K562 (cell line): Measurements from ENCODE around the gene PPP1R9A. TPM values are rescaled to one million over a fixed set of nuclear protein-coding genes. Genes with fewer than 3 reads are reported as not detected.

ENCODE experiments used
- ATAC-seq: fragments of 200-7000 bp; cut with Tn5 transposase; 3 replicates; pipeline ENCODE4 v1.9.1; 2020; ENCODE audit warnings: moderate library complexity
- BruUV-seq: library from RNA; stranded (reverse); fragments of 400-500 nt; replicated peaks from 2 replicates; lab custom pipeline; 2021; lab: Mats Ljungman, UMichigan
- CTCF ChIA-PET: fragments of 300-600 bp; formaldehyde crosslinking; extraction: SDS; loops from one replicate; lab custom pipeline; 2021; ENCODE audit warnings: low intra/inter-chr PET ratio; lab: Yijun Ruan, JAX
- POLR2A ChIA-PET: fragments of 300-600, 350-650 bp; sonication (Branson Sonifier 250); formaldehyde crosslinking; extraction: SDS; loops from one replicate; lab custom pipeline; 2021; ENCODE audit warnings: antibody characterized with exemption, inconsistent platforms; lab: Yijun Ruan, JAX
- DNase-seq, 4 experiments: peaks; one replicate each; pipeline versions ENCODE4 v3.0.0 to v3.0.0-alpha.2; 2011 to 2018; ENCODE audit warnings: low spot score in 3 of 4, mixed read lengths in 3 of 4; ENCODE audit errors: extremely low read depth in 1 of 4
- FAIRE-seq: peaks from 2 replicates; lab custom pipeline; 2011; peaks lifted over from hg19 to GRCh38; lab: Jason Lieb, UNC
- H2AFZ ChIP-seq: 2 replicates; pipeline ENCODE4 v1.6.0; 2011; ENCODE audit warnings: low read depth, low read length, control low read depth, inconsistent platforms
- H3K27ac ChIP-seq: fragments of 200-600 bp; 3 replicates; pipeline ENCODE4 v1.8.0; 2011; ENCODE audit warnings: low read depth, mild to moderate bottlenecking, control low read depth, inconsistent platforms, low read length, moderate library complexity, mixed read lengths; ENCODE audit errors: extremely low read depth
- H3K27me3 ChIP-seq, 2 experiments: fragments of 300-600 bp in 1 of 2; 2 replicates in 1 of 2; 3 replicates in 1 of 2; pipeline versions ENCODE4 v1.6.0 to v1.8.0; 2011; ENCODE audit warnings: inconsistent platforms in 2 of 2, low read length in 2 of 2, mild to moderate bottlenecking in 1 of 2, mixed read lengths in 1 of 2, moderate library complexity in 1 of 2; ENCODE audit not compliant: control insufficient read depth in 2 of 2, insufficient read depth in 2 of 2
- H3K36me3 ChIP-seq: fragments of 300-600 bp; 3 replicates; pipeline ENCODE4 v1.8.0; 2011; ENCODE audit warnings: mild to moderate bottlenecking, low read length, inconsistent platforms; ENCODE audit not compliant: control insufficient read depth, insufficient read depth
- H3K4me1 ChIP-seq, 2 experiments: fragments of 200-600 bp in 1 of 2; replicated peaks in 1 of 2; 2 replicates in 1 of 2; 3 replicates in 1 of 2; pipeline versions ENCODE4 v1.5.1 to v1.8.0; 2011; ENCODE audit warnings: inconsistent platforms in 2 of 2, low read length in 2 of 2, mild to moderate bottlenecking in 1 of 2, mixed read lengths in 1 of 2, moderate library complexity in 1 of 2; ENCODE audit not compliant: control insufficient read depth in 2 of 2, insufficient read depth in 2 of 2
- H3K4me2 ChIP-seq: 2 replicates; pipeline ENCODE4 v1.6.1; 2011; ENCODE audit warnings: low read length, control low read depth, inconsistent platforms, mixed read lengths; ENCODE audit not compliant: insufficient read depth
- H3K4me3 ChIP-seq: fragments of 200-600 bp; sonication (generic), shearing (Covaris generic); 2 replicates; pipeline ENCODE4 v1.5.1; 2016; ENCODE audit warnings: control low read depth, inconsistent platforms
- H3K79me2 ChIP-seq: fragments of 200-600 bp; 3 replicates; pipeline ENCODE4 v1.8.0; 2011; ENCODE audit warnings: low read length, inconsistent platforms; ENCODE audit not compliant: control insufficient read depth, insufficient read depth
- H3K9ac ChIP-seq, 2 experiments: 2 replicates each; pipeline versions ENCODE4 v1.6.0 to v1.6.1; 2011; ENCODE audit warnings: low read depth in 2 of 2, low read length in 2 of 2, control low read depth in 1 of 2, inconsistent platforms in 1 of 2, mild to moderate bottlenecking in 1 of 2, mixed read lengths in 1 of 2; ENCODE audit not compliant: insufficient read depth in 1 of 2
- H3K9me1 ChIP-seq: one replicate; pipeline ENCODE4 v1.6.0; 2011; ENCODE audit warnings: inconsistent platforms, mild to moderate bottlenecking, low read length, moderate library complexity; ENCODE audit not compliant: control insufficient read depth, insufficient read depth
- H3K9me3 ChIP-seq: replicated peaks from 2 replicates; pipeline ENCODE4 v1.5.1; 2011; ENCODE audit warnings: low read depth, low read length, inconsistent platforms; ENCODE audit not compliant: control insufficient read depth, insufficient read depth
- H4K20me1 ChIP-seq: replicated peaks from 2 replicates; pipeline ENCODE4 v1.6.1; 2011; ENCODE audit warnings: low read length, inconsistent platforms, mixed read lengths; ENCODE audit not compliant: control insufficient read depth, insufficient read depth
- CBX2 ChIP-seq: fragments of 200-600 bp; sonication (generic); IDR thresholded peaks from one replicate; pipeline ENCODE4 v1.6.1; 2012; ENCODE audit warnings: mild to moderate bottlenecking, low read length, inconsistent platforms; ENCODE audit not compliant: insufficient read depth, poor library complexity, severe bottlenecking
- CBX8 ChIP-seq: fragments of 200-600 bp; sonication (generic); IDR thresholded peaks from 2 replicates; pipeline ENCODE4 v1.6.1; 2012; ENCODE audit warnings: borderline replicate concordance, mixed run types, low read depth, mild to moderate bottlenecking, moderate library complexity, mixed read lengths, low read length, control low read depth, inconsistent platforms; ENCODE audit not compliant: poor library complexity, severe bottlenecking; ENCODE audit errors: extremely low read depth
- ELK3 ChIP-seq: fragments of 450-650 bp; formaldehyde crosslinking; IDR thresholded peaks from 2 replicates; pipeline ENCODE4 v1.4.0; 2020; ENCODE audit warnings: mild to moderate bottlenecking
- HDAC2 ChIP-seq: fragments of 450-650 bp; IDR thresholded peaks from 2 replicates; pipeline ENCODE4 v1.6.1; 2016; ENCODE audit warnings: mild to moderate bottlenecking
- HDAC3 ChIP-seq: fragments of 450-650 bp; IDR thresholded peaks from 2 replicates; pipeline ENCODE4 v1.6.1; 2018; ENCODE audit warnings: borderline replicate concordance, mild to moderate bottlenecking, moderate library complexity; ENCODE audit not compliant: partially characterized antibody
- HES1 ChIP-seq: fragments of 450-650 bp; IDR thresholded peaks from 2 replicates; pipeline ENCODE4 v1.6.1; 2016; ENCODE audit warnings: low read depth, mild to moderate bottlenecking, moderate library complexity
- MITF ChIP-seq: IDR thresholded peaks from 2 replicates; pipeline ENCODE4 v1.6.1; 2014; ENCODE audit warnings: antibody characterized with exemption
- MLX ChIP-seq, 2 experiments: fragments of 450-650 bp in 1 of 2; sonication (generic) in 1 of 2; formaldehyde crosslinking; conservative IDR thresholded peaks; 2 replicates each; pipeline versions ENCODE4 v1.4.0 to v1.8.1; 2020 to 2022; ENCODE audit warnings: mild to moderate bottlenecking in 1 of 2, missing genetic modification reagents in 1 of 2
- TCF3 ChIP-seq: sonication (generic); formaldehyde crosslinking; IDR thresholded peaks from 2 replicates; pipeline ENCODE4 v1.4.0; 2020; ENCODE audit warnings: mild to moderate bottlenecking, missing genetic modification reagents
- ZBTB26 ChIP-seq: fragments of 450-650 bp; formaldehyde crosslinking; IDR thresholded peaks from 2 replicates; pipeline ENCODE4 v1.4.0; 2022; ENCODE audit warnings: missing genetic modification characterization
- ZBTB9 ChIP-seq: fragments of 450-650 bp; formaldehyde crosslinking; IDR thresholded peaks from 2 replicates; pipeline ENCODE4 v1.4.0; 2020; ENCODE audit warnings: mild to moderate bottlenecking, moderate library complexity
- ZNF507 ChIP-seq: conservative IDR thresholded peaks from 2 replicates; pipeline ENCODE4 v1.6.1; 2017; ENCODE audit warnings: missing genetic modification characterization, missing compliant biosample characterization
- ZNF639 ChIP-seq, 2 experiments: fragments of 200-800 bp in 1 of 2; sonication (Bioruptor generic) in 1 of 2; sonication (generic) in 1 of 2; formaldehyde crosslinking in 1 of 2; IDR thresholded peaks in 1 of 2; conservative IDR thresholded peaks in 1 of 2; 2 replicates each; pipeline versions ENCODE4 v1.5.0 to v1.6.1; 2016 to 2020; ENCODE audit warnings: missing compliant biosample characterization in 1 of 2, missing genetic modification characterization in 1 of 2, missing genetic modification reagents in 1 of 2
- WGBS: fragments of 100-300 bp; shearing (Covaris generic); methylation state at CpG from one replicate; pipeline ENCODE4 v1.1.6; 2016; ENCODE audit warnings: low coverage, mixed read lengths; ENCODE audit not compliant: insufficient coverage; ENCODE audit errors: missing lambda C conversion rate; 5-methylcytosine and 5-hydroxymethylcytosine counted together
- in situ Hi-C: fragments of 300-500 bp; cut with MboI; formaldehyde crosslinking; loops from 4 replicates; pipeline ENCODE4 v1.15.0; 2018; ENCODE audit warnings: inconsistent platforms, mixed read lengths
- intact Hi-C: fragments of 100-400 bp; cut with micrococcal nuclease; formaldehyde crosslinking; loops from 2 replicates; pipeline ENCODE4 v1.14.2; 2022
- polyA plus RNA-seq, 8 experiments: library from polyadenylated mRNA; depleted of rRNA in 4 of 8; stranded (reverse) in 5 of 8; unstranded in 3 of 8; fragments of >200 nt; fragmentation: Nextera tagmentation in 2 of 8; fragmentation: Illumina TruSeq in 1 of 8; extraction: Ambion mirVana in 2 of 8; extraction: Trizol in 1 of 8; gene quantifications; 2 replicates each; pipeline versions ENCODE4 v1.2.1 to v1.2.3, GENCODE V29; 2011 to 2014; ENCODE audit warnings: inconsistent platforms in 1 of 8, missing spikeins in 1 of 8
- total RNA-seq, 7 experiments: library from RNA; depleted of rRNA in 6 of 7; stranded (reverse); fragments of >200 nt in 6 of 7; fragmentation: Illumina TruSeq in 2 of 7; extraction: Trizol in 2 of 7; gene quantifications; 2 replicates each; pipeline versions ENCODE4 v1.2.1 to v1.2.3, GENCODE V29; 2011 to 2021; ENCODE audit warnings: low replicate concordance in 1 of 7

The PPP1R9A gene
- total and polyA plus RNA-seq, 9 of the 15 experiments (the other 6 are each of a cell fraction or from before 2014, with no cell fraction given), result 0.24 TPM; not detected in 8

GRCh38 chr7:94921911-94922310, 14.5 kb downstream of the PPP1R9A start:
- H4K20me1 ChIP-seq, result no peaks in the 10 kb centered on the region
- no peak overlapping the region for H3K4me2 ChIP-seq
- no peak overlapping the region for H3K4me3 ChIP-seq
- no peak overlapping the region for H3K27ac ChIP-seq
- H3K4me1 ChIP-seq, result no peaks in the 10 kb centered on the region
- no peaks in the 10 kb centered on the region for H3K9me3 ChIP-seq
- no peaks in the 10 kb centered on the region for H3K9me1 ChIP-seq
- no peaks in the 10 kb centered on the region for H3K79me2 ChIP-seq
- H3K9ac ChIP-seq, result no peak overlapping the region
- ATAC-seq, result no peak
- in situ Hi-C loops, result no loop called here
- CTCF ChIA-PET, result no interaction called here
- no peaks in the 10 kb centered on the region for H3K36me3 ChIP-seq
- no peak for FAIRE-seq
- 0% methylated on average over 4 of the region's 4 CpGs for WGBS
- POLR2A ChIA-PET, result no interaction called here
- no peaks in the 10 kb centered on the region for H3K27me3 ChIP-seq
- intact Hi-C loops, result no loop called here
- H2AFZ ChIP-seq, result no peak overlapping the region
- no peak for DNase-seq
- no TSS peak for BruUV-seq
- no peak for TF ChIP-seq ZBTB9
- no peak for TF ChIP-seq CBX2
- TF ChIP-seq CBX8, result no peak
- no peak for TF ChIP-seq HDAC2
- no peak for TF ChIP-seq HES1
- no peak for TF ChIP-seq MITF
- TF ChIP-seq ZNF639 (CRISPR knock-in tag; conservative IDR thresholded peaks at IDR 0.05 in 1 of 2, IDR thresholded peaks at IDR 0.05 in 1 of 2), result no peak
- no peak for TF ChIP-seq ELK3
- no peak for TF ChIP-seq MLX (CRISPR knock-in tag; conservative IDR thresholded peaks at IDR 0.05)
- no peak for TF ChIP-seq HDAC3
- TF ChIP-seq ZBTB26 (CRISPR knock-in tag), result no peak
- TF ChIP-seq TCF3 (CRISPR knock-in tag), result no peak
- TF ChIP-seq ZNF507 (tag), result no peak
